Measurements from ENCODE around the gene AEBP1. TPM values are rescaled to one million over a fixed set of nuclear protein-coding genes. Genes with fewer than 3 reads are reported as not detected.
A peak's percentile ranks its signal among the peaks of the same experiment; 100 is the strongest.

The AEBP1 gene
- total and polyA plus RNA-seq, 9 of the 15 experiments (the other 6 are each of a cell fraction or from before 2014, with no cell fraction given) = 0.03 to 0.78 (median 0.30) TPM; not detected in 2

GRCh38 chr7:44066494-44067063 is 37.6 kb upstream of the AEBP1 start:
- peaks cover 10% of the 10 kb centered on the region; the same call in 1 of the 2 replicates for H4K20me1 ChIP-seq (replicated peaks; ENCODE audit: control insufficient read depth, insufficient read depth, low read length)
- peak overlapping the region in 1 of 2 experiments; percentile 76; a peak in 1 of 4 replicates for H3K9ac ChIP-seq (ENCODE audit: insufficient read depth in 1 of 2, low read depth in 2 of 2, low read length in 2 of 2)
- WGBS (ENCODE audit: insufficient coverage, low coverage, missing lambda C conversion rate) = 30% methylated on average over 7 of the region's 7 CpGs
- H3K4me1 ChIP-seq (replicated peaks in 1 of 2; ENCODE audit: control insufficient read depth in 2 of 2, insufficient read depth in 2 of 2, low read length in 2 of 2) = peaks cover 6 to 36% of the 10 kb centered on the region in 2 experiments; a peak in 3 of 5 replicates
- no peak for DNase-seq (ENCODE audit: extremely low read depth in 1 of 4, low spot score in 3 of 4)
- no peaks in the 10 kb centered on the region for H3K9me1 ChIP-seq (ENCODE audit: control insufficient read depth, insufficient read depth, low read length)
- in situ Hi-C loops (cut with MboI) (no loop called here), intact Hi-C loops (cut with micrococcal nuclease) (loop anchor here (5.0 kb wide), 1 partner anchor 44 kb away; no protein-coding TSS in a partner anchor)
- peaks cover 0 to 14% of the 10 kb centered on the region in 2 experiments; a peak in 2 of 5 replicates for H3K27me3 ChIP-seq (ENCODE audit: control insufficient read depth in 2 of 2, insufficient read depth in 2 of 2, low read length in 2 of 2)
- TF ChIP-seq GATA2 (CRISPR knock-in tag; IDR thresholded peaks at IDR 0.05) (no peak), SMARCC2 (IDR thresholded peaks at IDR 0.05; ENCODE audit: low read depth) (no peak), DIDO1 (tag; IDR thresholded peaks at IDR 0.05; ENCODE audit: low read depth) (no peak), POLR2A (conservative IDR thresholded peaks at IDR 0.05) (peak; percentile 28), ZNF561 (CRISPR knock-in tag; conservative IDR thresholded peaks at IDR 0.05) (0 out of 2 replicates have a peak, but pooled peaks have one; percentile 4), CHD2 (IDR thresholded peaks at IDR 0.05; ENCODE audit: low read depth, low read length) (0 out of 2 replicates have a peak, but pooled peaks have one; percentile 5), POLR2AphosphoS2 (IDR thresholded peaks at IDR 0.05; ENCODE audit: low read length) (peak; percentile 41; the same call in 1 of the 2 replicates), THRB (CRISPR knock-in tag; conservative IDR thresholded peaks at IDR 0.05) (0 out of 2 replicates have a peak, but pooled peaks have one; percentile 34), CAMTA2 (CRISPR knock-in tag; conservative IDR thresholded peaks at IDR 0.05) (no peak), POLR2G (IDR thresholded peaks at IDR 0.05; ENCODE audit: low read depth, low read length) (peak; percentile 47; the same call in 1 of the 2 replicates), ZNF398 (CRISPR knock-in tag; IDR thresholded peaks at IDR 0.05) (no peak), ZBTB34 (CRISPR knock-in tag; IDR thresholded peaks at IDR 0.05) (no peak), TEAD1 (CRISPR knock-in tag; IDR thresholded peaks at IDR 0.05) (no peak)
- no peak; the same call in 2 of the 3 replicates for ATAC-seq
- no peak overlapping the region for H2AFZ ChIP-seq (ENCODE audit: low read depth, low read length)
- H3K79me2 ChIP-seq (ENCODE audit: control insufficient read depth, insufficient read depth, low read length) = no peaks in the 10 kb centered on the region
- no peak overlapping the region for H3K4me3 ChIP-seq
- peak; percentile 59 for FAIRE-seq
- ChIA-PET CTCF (ENCODE audit: low intra/inter-chr PET ratio) (interaction anchor here (0.6 kb wide), 1 partner anchor 130 kb away, joined by 4 read pairs; no protein-coding TSS in a partner anchor), POLR2A (interaction anchor here (0.6 to 2.5 kb wide), 5 partner anchors 9 to 276 kb away, joined by 3 to 6 read pairs (median 3); no protein-coding TSS in a partner anchor)
- peaks cover 4% of the 10 kb centered on the region; the same call in 2 of the 3 replicates for H3K36me3 ChIP-seq (ENCODE audit: control insufficient read depth, insufficient read depth, low read length)
- no peak overlapping the region for H3K27ac ChIP-seq (ENCODE audit: extremely low read depth, low read depth, low read length)
- H3K4me2 ChIP-seq (ENCODE audit: insufficient read depth, low read length) = no peak overlapping the region
- H3K9me3 ChIP-seq (replicated peaks; ENCODE audit: control insufficient read depth, insufficient read depth, low read depth, low read length) = no peaks in the 10 kb centered on the region
- no TSS peak for BruUV-seq (replicated peaks)
